Activated CD4-positive, CD25-positive, alpha-beta regulatory T cell (primary cell): ENCODE results near the gene GMCL1.
"Not testable (repeated sequence)": the region's sequence is repeated elsewhere in the genome, so short reads cannot be mapped to it uniquely, and the experiment has no call there.

ENCODE experiments used
- DNase-seq, 4 experiments: peaks; one replicate each; lab custom pipeline; 2025; lab: John Stamatoyannopoulos, UW

Gene GMCL1

GRCh38 chr2:69829256-69830044 is at the start of gene GMCL1:
Gene GMCL1, plus strand, starts transcription at chr2:69829660. Its CDS starts 233 bp downstream, at chr2:69829893.
- peak; percentile 97 to 99 (median 98) for DNase-seq

DNA sequence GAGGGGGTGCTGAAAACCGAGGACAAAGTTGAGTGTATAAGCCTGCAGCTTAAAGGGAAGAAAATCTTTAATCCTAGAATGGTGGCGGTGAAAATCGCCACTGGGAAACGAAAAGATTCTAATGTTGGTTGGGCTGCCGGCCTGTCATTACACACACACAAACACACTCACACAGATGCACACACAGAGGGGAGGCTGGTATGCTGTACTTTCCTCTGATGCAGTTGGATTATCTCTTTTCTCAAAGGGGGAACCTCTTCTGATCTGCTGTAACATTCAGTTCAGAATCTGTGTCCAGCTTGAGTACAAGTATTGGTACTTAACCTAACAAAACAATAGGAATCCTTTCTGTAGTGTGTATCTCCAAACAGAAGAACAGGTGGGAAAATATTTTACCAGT is 48.5 kb upstream of the GMCL1 start:
- DNase-seq, result no peak

DNA sequence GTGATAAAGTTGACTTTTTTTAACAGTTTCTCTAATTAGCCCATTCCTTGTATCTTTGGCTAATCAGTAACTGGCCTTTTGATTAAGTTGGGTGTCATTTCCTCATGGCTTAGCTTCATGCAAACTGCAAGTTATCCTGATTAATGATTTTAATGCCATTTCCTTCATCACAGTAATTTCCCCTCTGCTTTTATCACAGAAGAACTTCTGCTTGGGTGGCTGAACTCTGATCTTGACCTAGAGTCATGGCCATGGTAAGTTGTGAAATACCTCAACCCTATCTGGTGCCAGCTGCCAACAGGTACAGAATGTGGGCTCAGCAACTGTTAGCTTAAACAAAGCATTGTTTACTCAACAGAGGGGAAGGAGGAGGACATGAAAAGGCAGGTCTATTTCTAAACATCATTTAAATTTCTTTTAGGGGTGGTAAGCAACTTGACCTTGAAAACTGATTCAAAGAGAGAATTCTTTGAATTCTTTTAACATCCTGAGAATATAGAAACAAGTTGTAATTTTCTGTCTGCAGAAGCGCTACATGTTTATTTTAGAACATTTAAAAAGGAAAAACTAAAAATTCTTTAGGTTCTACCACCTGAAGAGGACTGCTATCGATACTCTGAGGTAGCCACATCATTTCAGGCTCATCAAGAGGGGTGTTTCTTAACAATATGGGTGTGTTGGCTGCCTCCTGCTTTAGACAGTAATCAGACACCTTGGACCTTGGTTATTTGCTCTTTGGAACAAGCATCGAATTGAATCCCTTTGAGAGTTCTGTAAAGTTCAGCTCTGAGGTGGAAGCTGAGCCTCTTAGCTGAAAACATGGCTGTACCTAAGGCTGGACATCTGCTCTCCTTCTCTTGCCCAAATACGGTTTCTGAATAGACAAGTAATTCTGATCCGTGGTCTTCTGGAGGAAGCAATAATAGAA is 47.9 kb upstream of the GMCL1 start:
- DNase-seq, result no peak

GRCh38 chr2:69784228-69784627 is 45.2 kb upstream of the GMCL1 start:
- no peak for DNase-seq

- no peak for DNase-seq
These were observed 44.1 kb upstream of the GMCL1 start for GRCh38 chr2:69785358-69785757.

DNA sequence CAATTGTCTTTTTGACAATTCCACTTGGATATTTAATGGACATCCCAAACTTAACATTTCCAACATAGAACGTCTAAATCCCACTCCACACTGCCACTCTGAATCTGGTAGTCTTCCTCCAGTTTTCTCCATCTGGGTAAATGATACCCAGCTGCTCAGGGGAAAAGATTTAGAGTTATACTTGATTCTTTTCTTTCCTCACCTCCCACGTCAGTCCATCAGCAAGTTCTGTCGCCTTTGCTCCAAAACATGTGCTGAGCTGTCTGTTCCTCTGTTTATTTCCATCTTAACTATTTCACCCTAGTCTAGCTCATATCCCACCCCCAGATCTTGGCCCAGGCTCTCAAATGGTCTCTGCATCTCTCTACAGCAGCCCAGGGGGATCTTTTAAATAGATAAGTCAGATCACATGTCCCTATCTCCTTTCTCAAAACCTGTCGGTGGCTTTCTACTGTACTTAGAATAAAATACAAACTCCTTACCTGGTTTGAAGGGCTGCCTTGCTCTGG is 43.4 kb upstream of the GMCL1 start:
- no peak for DNase-seq

GRCh38 chr2:69789175-69789721 is 40.2 kb upstream of the GMCL1 start:
- DNase-seq, result no peak

- no peak for DNase-seq
These were observed 39.5 kb upstream of the GMCL1 start for GRCh38 chr2:69789772-69790600.

DNA sequence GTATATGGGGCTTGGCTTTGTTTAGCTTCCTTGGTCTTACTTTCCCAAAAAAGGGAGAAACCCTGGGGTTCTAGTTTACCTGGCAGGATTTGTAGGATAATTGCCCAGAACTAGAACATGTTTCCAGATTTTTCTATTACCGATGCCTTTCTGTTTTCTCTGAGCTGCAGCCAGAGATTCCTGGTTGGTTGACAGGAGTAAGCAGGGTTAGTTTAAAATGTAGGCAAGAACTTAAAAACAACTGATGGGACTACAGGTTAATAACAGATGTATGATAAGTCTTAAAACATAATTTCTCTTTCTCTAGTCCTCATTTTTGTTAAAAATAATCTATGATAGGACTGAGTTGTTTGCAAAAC is 38.9 kb upstream of the GMCL1 start:
- DNase-seq, result no peak

GRCh38 chr2:69791045-69791444 is 38.4 kb upstream of the GMCL1 start:
- DNase-seq, result no peak

- no peak for DNase-seq
These were observed 33.3 kb upstream of the GMCL1 start for GRCh38 chr2:69796174-69796573.

GRCh38 chr2:69797235-69797634 is 32.2 kb upstream of the GMCL1 start:
- DNase-seq, result no peak

DNA sequence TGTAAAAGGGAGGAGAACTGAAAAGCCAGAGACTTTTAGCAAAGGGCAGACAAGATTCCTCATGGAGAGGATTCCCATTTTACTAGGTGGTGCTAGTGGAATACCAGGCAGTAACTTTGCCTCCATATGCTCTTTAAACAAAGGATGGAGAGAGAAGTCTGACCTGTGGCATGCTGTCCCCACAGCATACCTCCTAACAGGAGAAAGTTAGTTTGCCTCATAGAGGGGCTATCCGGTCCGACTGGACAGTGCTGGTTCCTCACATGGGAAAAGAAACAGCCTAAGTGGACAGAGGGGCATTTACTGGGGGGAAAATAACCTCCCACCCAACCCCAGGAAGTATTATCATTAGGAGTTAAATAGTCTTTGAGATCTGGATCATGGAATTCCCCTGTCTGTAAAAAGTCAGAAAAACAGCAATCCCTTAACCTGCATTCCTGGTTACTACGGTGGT is 31.6 kb upstream of the GMCL1 start:
- no peak for DNase-seq

DNA sequence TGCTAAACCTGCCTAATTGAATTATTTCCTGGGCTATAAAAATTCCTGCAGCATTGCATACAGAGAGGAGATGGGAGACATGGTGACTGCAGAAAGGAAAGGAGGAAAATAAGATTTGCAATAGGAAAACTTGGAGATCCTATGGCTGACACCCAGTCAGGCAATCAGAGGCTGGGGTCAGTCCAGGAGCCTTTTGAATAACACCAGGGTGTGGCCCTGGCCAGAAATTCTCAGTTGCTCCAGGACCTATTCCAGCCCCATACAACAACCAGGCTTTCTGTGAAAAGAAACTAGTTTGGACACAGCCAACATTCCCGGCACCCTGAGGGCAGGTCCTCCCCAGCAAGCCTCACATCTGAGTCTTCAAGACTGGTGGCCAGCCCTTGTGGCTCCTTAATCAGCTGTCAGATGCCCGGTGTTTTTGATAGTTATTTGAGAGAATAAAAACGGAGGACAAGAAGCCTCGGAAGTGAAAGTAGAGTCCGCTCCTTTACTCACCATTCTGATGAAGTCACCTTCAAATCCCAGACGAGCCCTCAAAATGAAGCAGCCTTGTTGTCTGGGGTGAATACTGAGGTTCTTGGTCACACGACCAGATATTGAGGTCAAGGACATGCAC is 31.1 kb upstream of the GMCL1 start:
- no peak for DNase-seq

DNA sequence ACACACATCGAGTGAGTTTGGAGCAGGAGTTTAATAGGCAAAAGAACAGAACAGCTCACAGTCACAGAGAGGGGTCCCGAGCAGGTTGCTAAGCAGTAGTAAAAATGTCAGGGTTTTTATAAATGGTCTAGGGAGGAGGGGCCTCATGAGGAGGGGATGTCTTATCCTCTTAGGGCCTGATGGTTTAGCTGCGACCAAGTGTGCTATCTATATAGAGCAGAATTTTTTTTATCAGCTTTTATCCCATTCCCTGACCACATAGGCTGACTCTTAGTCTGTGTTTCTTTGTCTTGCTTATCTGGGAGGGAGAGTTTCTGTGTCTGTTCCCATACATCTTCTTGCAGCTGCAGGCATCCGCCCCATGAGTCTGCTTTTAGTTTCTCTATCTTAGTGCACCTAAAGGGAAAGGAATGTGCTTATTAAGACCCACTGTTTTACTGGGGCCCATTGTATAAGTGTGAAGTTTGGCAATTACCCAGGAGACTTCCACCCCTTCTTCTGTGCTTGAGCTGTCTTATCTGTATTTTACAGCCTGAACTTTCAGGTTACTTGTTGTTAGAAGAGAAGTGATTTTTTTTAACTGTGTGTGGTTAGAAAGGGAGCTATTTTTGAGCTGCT is 30.4 kb upstream of the GMCL1 start:
- no peak for DNase-seq

- no peak for DNase-seq
These were observed 27.6 kb upstream of the GMCL1 start for GRCh38 chr2:69801745-69802290.

DNA sequence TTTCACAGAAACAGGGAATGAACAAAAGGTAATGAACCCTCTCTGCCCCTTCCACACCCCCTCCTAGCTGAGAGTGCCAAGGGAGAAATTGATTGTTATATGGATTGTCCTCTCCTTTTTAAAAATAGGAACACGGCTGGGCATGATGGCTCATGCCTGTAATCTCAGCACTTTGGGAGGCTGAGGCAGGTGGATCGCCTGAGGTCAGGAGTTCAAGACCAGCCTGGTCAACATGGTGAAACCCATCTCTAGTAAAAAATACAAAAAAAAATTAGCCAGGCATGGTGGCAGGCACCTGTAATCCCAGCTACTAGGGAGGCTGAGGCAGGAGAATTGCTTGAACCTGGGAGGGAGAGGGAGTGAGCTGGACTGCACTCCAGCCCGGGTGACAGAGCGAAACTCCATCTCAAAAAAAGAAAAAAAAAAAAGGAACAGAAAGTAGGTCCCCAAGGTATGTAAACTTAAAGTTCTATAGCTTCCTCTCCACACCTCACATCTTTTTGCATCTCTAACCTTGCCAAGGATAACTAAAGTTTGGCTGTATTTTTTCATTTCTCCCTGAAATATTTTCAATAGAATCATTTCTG is 26.6 kb upstream of the GMCL1 start:
- not testable (repeated sequence) for DNase-seq

- no peak for DNase-seq
These were observed 25.0 kb upstream of the GMCL1 start for GRCh38 chr2:69804416-69804815.

GRCh38 chr2:69805887-69806286 is 23.6 kb upstream of the GMCL1 start:
- no peak for DNase-seq
